Esophagus muscularis mucosa (tissue), 4 donors: ENCODE data around the gene IGSF21.

Experiments
- CTCF ChIP-seq, 3 experiments: fragments of 200-600 bp in 2 of 3; fragments of 450-650 bp in 1 of 3; sonication (generic) in 2 of 3; IDR thresholded peaks; one replicate each; pipeline ENCODE4 v1.5.1; 2017 to 2019; ENCODE audit warnings: antibody characterized with exemption in 3 of 3, mild to moderate bottlenecking in 2 of 3, moderate library complexity in 1 of 3
- EP300 ChIP-seq: sonication (generic); formaldehyde crosslinking; IDR thresholded peaks from one replicate; pipeline ENCODE4 v1.6.1; 2017; ENCODE audit warnings: antibody characterized with exemption
- POLR2A ChIP-seq: fragments of 450-650 bp; IDR thresholded peaks from one replicate; pipeline ENCODE4 v1.6.1; 2017; ENCODE audit warnings: antibody characterized with exemption, moderate library complexity, mild to moderate bottlenecking, low read depth

DNA sequence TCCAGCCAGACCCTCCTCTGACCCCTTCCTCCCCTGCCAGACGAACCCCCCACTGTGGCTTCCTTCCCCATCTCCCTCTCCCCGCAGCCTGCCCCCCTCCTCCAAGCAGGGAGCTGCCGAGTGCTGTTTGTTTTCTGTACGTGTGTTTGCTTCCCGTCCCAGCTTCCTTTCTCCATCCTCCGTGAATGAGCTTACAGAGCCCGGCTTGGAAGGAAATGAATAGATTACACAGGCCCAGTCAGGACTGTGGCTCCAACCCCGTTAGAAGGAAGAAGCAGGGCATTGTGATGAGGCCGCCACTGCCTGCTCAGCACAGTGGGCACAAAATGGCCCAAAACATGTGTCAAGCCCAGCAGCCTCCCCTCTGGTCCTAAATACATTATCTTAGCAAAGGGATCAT lies 123.2 kb downstream of the IGSF21 start:
- TF ChIP-seq CTCF (IDR thresholded peaks at IDR 0.05) (no peak), POLR2A (no peak), EP300 (no peak)
